K562 (cell line): Measurements from ENCODE around the gene PYM1. TPM values are rescaled to one million over a fixed set of nuclear protein-coding genes. Genes with fewer than 3 reads are reported as not detected.

Experiments
- CREB1 ChIP-seq, 2 experiments: sonication (generic) in 1 of 2; formaldehyde crosslinking in 1 of 2; IDR thresholded peaks; 2 replicates each; pipeline versions ENCODE4 v1.6.1 to v1.8.0; 2012 to 2022; ENCODE audit warnings: inconsistent platforms in 1 of 2, mild to moderate bottlenecking in 1 of 2, missing genetic modification reagents in 1 of 2, moderate library complexity in 1 of 2
- FOXK2 ChIP-seq, 2 experiments: fragments of 450-650 bp; IDR thresholded peaks in 1 of 2; conservative IDR thresholded peaks in 1 of 2; 2 replicates each; pipeline ENCODE4 v1.6.1; 2016; ENCODE audit warnings: low read depth in 2 of 2, mild to moderate bottlenecking in 1 of 2
- HDAC3 ChIP-seq: fragments of 450-650 bp; IDR thresholded peaks from 2 replicates; pipeline ENCODE4 v1.6.1; 2018; ENCODE audit warnings: borderline replicate concordance, mild to moderate bottlenecking, moderate library complexity; ENCODE audit not compliant: partially characterized antibody
- MGA ChIP-seq: fragments of 450-650 bp; IDR thresholded peaks from 2 replicates; pipeline ENCODE4 v1.6.1; 2016; ENCODE audit warnings: mild to moderate bottlenecking, moderate library complexity
- POLR2AphosphoS5 ChIP-seq: IDR thresholded peaks from 2 replicates; pipeline ENCODE4 v1.6.1; 2011; ENCODE audit warnings: mild to moderate bottlenecking, low read depth, low read length, moderate library complexity; ENCODE audit not compliant: control insufficient read depth, insufficient read depth
- POLR2B ChIP-seq: fragments of 450-650 bp; IDR thresholded peaks from 2 replicates; pipeline ENCODE4 v1.6.1; 2018; ENCODE audit warnings: low read depth; ENCODE audit not compliant: partially characterized antibody
- SMARCA4 ChIP-seq: fragments of 450-650 bp; IDR thresholded peaks from 2 replicates; pipeline ENCODE4 v1.6.1; 2016
- TGIF2 ChIP-seq: sonication (generic); formaldehyde crosslinking; IDR thresholded peaks from 2 replicates; pipeline ENCODE4 v1.8.1; 2022; ENCODE audit warnings: mild to moderate bottlenecking, missing genetic modification reagents, moderate library complexity
- THAP12 ChIP-seq: fragments of 250-450 bp; sonication (Bioruptor Pico); IDR thresholded peaks from 2 replicates; pipeline ENCODE4 v1.9.0; 2021; ENCODE audit warnings: mild to moderate bottlenecking, inconsistent platforms
- THRAP3 ChIP-seq: fragments of 450-650 bp; IDR thresholded peaks from 2 replicates; pipeline ENCODE4 v1.6.1; 2016; ENCODE audit warnings: mild to moderate bottlenecking, inconsistent platforms, borderline replicate concordance
- ZNF121 ChIP-seq: sonication (generic); formaldehyde crosslinking; conservative IDR thresholded peaks from 2 replicates; pipeline ENCODE4 v1.8.0; 2022; ENCODE audit warnings: missing genetic modification reagents
- ZNF445 ChIP-seq: fragments of 250-450 bp; sonication (Bioruptor Pico); IDR thresholded peaks from 2 replicates; pipeline ENCODE4 v1.4.0; 2020; ENCODE audit warnings: low read depth, mild to moderate bottlenecking, moderate library complexity
- polyA plus RNA-seq, 8 experiments: library from polyadenylated mRNA; depleted of rRNA in 4 of 8; stranded (reverse) in 5 of 8; unstranded in 3 of 8; fragments of >200 nt; fragmentation: Nextera tagmentation in 2 of 8; fragmentation: Illumina TruSeq in 1 of 8; extraction: Ambion mirVana in 2 of 8; extraction: Trizol in 1 of 8; gene quantifications; 2 replicates each; pipeline versions ENCODE4 v1.2.1 to v1.2.3, GENCODE V29; 2011 to 2014; ENCODE audit warnings: inconsistent platforms in 1 of 8, missing spikeins in 1 of 8
- total RNA-seq, 7 experiments: library from RNA; depleted of rRNA in 6 of 7; stranded (reverse); fragments of >200 nt in 6 of 7; fragmentation: Illumina TruSeq in 2 of 7; extraction: Trizol in 2 of 7; gene quantifications; 2 replicates each; pipeline versions ENCODE4 v1.2.1 to v1.2.3, GENCODE V29; 2011 to 2021; ENCODE audit warnings: low replicate concordance in 1 of 7

PYM1 gene
- total and polyA plus RNA-seq, 9 of the 15 experiments (the other 6 are each of a cell fraction or from before 2014, with no cell fraction given) = 29.0 to 51.3 (median 34.1) TPM

DNA sequence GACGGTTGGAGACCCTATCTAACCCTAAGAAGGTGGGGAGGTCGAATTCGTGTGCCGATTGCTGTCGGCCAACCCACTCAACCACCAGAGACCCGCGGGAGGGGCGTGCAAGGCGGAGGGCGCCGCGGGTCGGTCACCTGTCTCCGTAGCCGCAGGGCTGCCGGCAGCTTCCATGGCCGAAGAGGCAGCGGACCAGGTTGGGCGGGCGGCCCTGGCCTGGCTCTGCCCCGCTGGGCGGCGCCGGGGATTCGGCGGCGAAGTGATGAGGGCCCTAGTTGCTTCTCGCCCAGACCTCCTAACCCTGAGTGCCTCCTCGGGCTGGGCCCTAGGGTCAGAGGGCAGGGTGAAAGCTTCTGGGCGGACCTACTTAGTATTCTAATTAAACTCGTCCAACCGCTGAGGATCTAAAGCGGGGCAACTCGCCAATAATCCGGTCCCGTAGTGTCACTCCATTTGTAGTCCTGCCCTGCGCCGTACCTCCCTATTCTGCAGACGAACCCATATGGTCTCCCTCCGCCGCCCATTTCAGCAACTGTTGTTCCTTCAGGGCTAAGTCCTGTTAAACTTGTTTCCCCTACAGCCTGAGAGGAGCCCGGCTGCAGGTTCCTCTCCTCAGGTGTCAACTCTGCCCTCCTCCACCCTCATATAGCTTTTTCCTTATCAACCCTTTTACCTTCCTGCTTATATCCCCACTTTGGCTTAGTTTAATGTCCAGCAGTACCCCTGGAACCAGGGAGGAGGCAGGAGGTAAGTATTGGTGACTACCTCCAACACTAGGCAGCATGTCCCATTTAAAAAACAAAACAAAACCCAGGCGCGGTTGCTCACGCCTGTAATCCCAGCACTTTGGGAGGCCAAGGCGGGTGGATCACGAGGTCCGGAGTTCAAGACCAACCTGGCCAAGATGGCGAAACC lies at the start of gene PYM1 (continued):
- peak; percentile 42; the same call in 1 of the 2 replicates for TF ChIP-seq THAP12 (CRISPR knock-in tag)
- peak; percentile 12; the same call in 1 of the 2 replicates for TF ChIP-seq SMARCA4
- no peak for TF ChIP-seq ZNF445 (CRISPR knock-in tag)
- TF ChIP-seq THRAP3 = 0 out of 2 replicates have a peak, but pooled peaks have one; percentile 26
- TF ChIP-seq POLR2B = peak; percentile 75
- TF ChIP-seq CREB1 (IDR thresholded peaks at IDR 0.05) = no peak
- TF ChIP-seq CREB1 (CRISPR knock-in tag; IDR thresholded peaks at IDR 0.05) = peak; percentile 43; the same call in 1 of the 2 replicates
- TF ChIP-seq FOXK2 (conservative IDR thresholded peaks at IDR 0.05 in 1 of 2, IDR thresholded peaks at IDR 0.05 in 1 of 2; ENCODE audit: low read depth in 2 of 2) = no peak
- TF ChIP-seq HDAC3 = peak; percentile 15
- TF ChIP-seq ZNF121 (CRISPR knock-in tag) = no peak
- peak; percentile 76 for TF ChIP-seq POLR2AphosphoS5
- TF ChIP-seq TGIF2 (CRISPR knock-in tag) = peak; percentile 28; the same call in 1 of the 2 replicates
- peak; percentile 29; the same call in 1 of the 2 replicates for TF ChIP-seq MGA
